ENCODE measurements around the gene PRKRIP1. TPM values are rescaled to one million over a fixed set of nuclear protein-coding genes. Genes with fewer than 3 reads are reported as not detected.
A peak's percentile ranks its signal among the peaks of the same experiment; 100 is the strongest.

PRKRIP1 gene
- total and polyA plus RNA-seq, 2 experiments from 2014 or later, result 25.5 to 29.1 TPM

- peak; percentile 94 for ATAC-seq
- peak; percentile 91 for DNase-seq (ENCODE audit: low spot score)
- TF ChIP-seq CTCF (conservative IDR thresholded peaks at IDR 0.05; ENCODE audit: low read depth in 2 of 2), result peak; percentile 89 to 98
- TF ChIP-seq EZH2 (IDR thresholded peaks at IDR 0.05; ENCODE audit: low read depth, unreplicated experiment), result no peak
- Mint-ChIP-seq H3K4me1 (peaks cover 6% of the 10 kb centered on the region), H3K27ac (no peak overlapping the region), H3K36me3 (ENCODE audit: low read depth) (peaks cover 17% of the 10 kb centered on the region), H3K9me3 (no peaks in the 10 kb centered on the region), H3K27me3 (ENCODE audit: insufficient read depth, low read depth, poor library complexity) (peaks cover 8% of the 10 kb centered on the region), H3K4me3 (no peak overlapping the region)
- H3K79me2 ChIP-seq (replicated peaks; ENCODE audit: insufficient read depth), result no peaks in the 10 kb centered on the region
- no peak overlapping the region for H3K27ac ChIP-seq (ENCODE audit: low read depth)
- H3K4me3 ChIP-seq, result no peak overlapping the region
- H2AFZ ChIP-seq, result no peak overlapping the region
- 0 out of 2 replicates have a peak, but pooled peaks cover 6% of the 10 kb centered on the region for H3F3A ChIP-seq (replicated peaks; ENCODE audit: low read depth)
- no peak overlapping the region for H3K4me2 ChIP-seq
- no peaks in the 10 kb centered on the region for H3K9me2 ChIP-seq (ENCODE audit: insufficient read depth)
- peaks cover 3% of the 10 kb centered on the region; the same call in 1 of the 2 replicates for H3K36me3 ChIP-seq (ENCODE audit: insufficient read depth)
- H3K4me1 ChIP-seq (ENCODE audit: insufficient read depth), result no peaks in the 10 kb centered on the region; the same call in 1 of the 2 replicates
- no peaks in the 10 kb centered on the region for H3K27me3 ChIP-seq (ENCODE audit: insufficient read depth)
- no peaks in the 10 kb centered on the region; the same call in 1 of the 2 replicates for H4K20me1 ChIP-seq (replicated peaks; ENCODE audit: insufficient read depth)
Observed at GRCh38 chr7:102390697-102391484, 5.3 kb upstream of the PRKRIP1 start.

- H3F3A ChIP-seq (replicated peaks; ENCODE audit: low read depth), result peaks cover 15% of the 10 kb centered on the region
- H4K20me1 ChIP-seq (replicated peaks; ENCODE audit: insufficient read depth), result no peaks in the 10 kb centered on the region; the same call in 1 of the 2 replicates
- no peak overlapping the region for H3K4me2 ChIP-seq
- H3K27me3 ChIP-seq (ENCODE audit: insufficient read depth), result no peaks in the 10 kb centered on the region
- DNase-seq (ENCODE audit: low spot score), result no peak
- Mint-ChIP-seq H3K27ac (no peak overlapping the region), H3K36me3 (ENCODE audit: low read depth) (peaks cover 16% of the 10 kb centered on the region), H3K9me3 (no peaks in the 10 kb centered on the region), H3K4me1 (peaks cover 10% of the 10 kb centered on the region), H3K27me3 (ENCODE audit: insufficient read depth, low read depth, poor library complexity) (peaks cover 21% of the 10 kb centered on the region), H3K4me3 (no peak overlapping the region)
- H3K27ac ChIP-seq (ENCODE audit: low read depth), result no peak overlapping the region
- H3K4me1 ChIP-seq (ENCODE audit: insufficient read depth), result no peaks in the 10 kb centered on the region; the same call in none of the 2 replicates
- H3K9me2 ChIP-seq (ENCODE audit: insufficient read depth), result no peaks in the 10 kb centered on the region
- H3K4me3 ChIP-seq, result no peak overlapping the region
- H2AFZ ChIP-seq, result no peak overlapping the region
- H3K36me3 ChIP-seq (ENCODE audit: insufficient read depth), result peaks cover 3% of the 10 kb centered on the region; the same call in 1 of the 2 replicates
- no peak for ATAC-seq
- H3K79me2 ChIP-seq (replicated peaks; ENCODE audit: insufficient read depth), result peaks cover 8% of the 10 kb centered on the region
- TF ChIP-seq EZH2phosphoT487 (IDR thresholded peaks at IDR 0.05; ENCODE audit: unreplicated experiment), result no peak
- TF ChIP-seq ZNF114 (CRISPR knock-in tag; IDR thresholded peaks at IDR 0.05), result no peak
- no peak for TF ChIP-seq ZNF331 (CRISPR knock-in tag; IDR thresholded peaks at IDR 0.05; ENCODE audit: low read depth)
- no peak for TF ChIP-seq NANOG (IDR thresholded peaks at IDR 0.05; ENCODE audit: borderline replicate concordance)
- no peak for TF ChIP-seq CTCF (conservative IDR thresholded peaks at IDR 0.05; ENCODE audit: low read depth in 2 of 2)
- no peak for TF ChIP-seq REST (IDR thresholded peaks at IDR 0.05; ENCODE audit: unreplicated experiment)
- TF ChIP-seq ETS1 (IDR thresholded peaks at IDR 0.05), result no peak
- TF ChIP-seq POLR2AphosphoS5 (IDR thresholded peaks at IDR 0.05; ENCODE audit: low read depth), result no peak
- TF ChIP-seq EZH2 (IDR thresholded peaks at IDR 0.05; ENCODE audit: low read depth, unreplicated experiment), result no peak
- TF ChIP-seq CREB1 (CRISPR knock-in tag; IDR thresholded peaks at IDR 0.05; ENCODE audit: low read depth), result no peak
Observed at GRCh38 chr7:102392330-102392729, 3.8 kb upstream of the PRKRIP1 start.

All from GM23338 (cell line).